ENCODE measurements around the gene TNS1.

TNS1 gene

DNA sequence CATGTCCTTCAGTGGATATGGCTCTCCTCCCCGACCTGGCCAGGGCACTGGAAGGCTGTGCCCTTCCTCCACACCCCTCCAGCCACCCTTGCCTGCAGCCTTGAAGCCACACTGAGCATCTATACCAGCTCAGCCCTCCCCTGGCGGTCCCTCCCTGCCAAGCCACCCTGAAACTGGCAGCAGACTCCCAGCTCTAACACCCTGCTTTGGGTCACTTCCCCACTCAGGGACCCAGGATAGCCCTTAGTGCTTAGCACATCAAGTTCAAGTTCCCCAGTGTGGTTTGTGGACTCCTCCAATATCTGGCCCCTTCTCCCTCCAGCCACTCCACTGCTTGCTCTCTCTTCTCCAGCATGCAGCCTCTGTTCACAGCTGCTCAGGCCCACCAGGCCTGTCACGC lies 89.4 kb downstream of the TNS1 start:
- no peak for DNase-seq (ENCODE audit: low read depth, low spot score)

GRCh38 chr2:217912098-217913024 lies 90.4 kb downstream of the TNS1 start:
- DNase-seq (ENCODE audit: low read depth, low spot score), result no peak

DNA sequence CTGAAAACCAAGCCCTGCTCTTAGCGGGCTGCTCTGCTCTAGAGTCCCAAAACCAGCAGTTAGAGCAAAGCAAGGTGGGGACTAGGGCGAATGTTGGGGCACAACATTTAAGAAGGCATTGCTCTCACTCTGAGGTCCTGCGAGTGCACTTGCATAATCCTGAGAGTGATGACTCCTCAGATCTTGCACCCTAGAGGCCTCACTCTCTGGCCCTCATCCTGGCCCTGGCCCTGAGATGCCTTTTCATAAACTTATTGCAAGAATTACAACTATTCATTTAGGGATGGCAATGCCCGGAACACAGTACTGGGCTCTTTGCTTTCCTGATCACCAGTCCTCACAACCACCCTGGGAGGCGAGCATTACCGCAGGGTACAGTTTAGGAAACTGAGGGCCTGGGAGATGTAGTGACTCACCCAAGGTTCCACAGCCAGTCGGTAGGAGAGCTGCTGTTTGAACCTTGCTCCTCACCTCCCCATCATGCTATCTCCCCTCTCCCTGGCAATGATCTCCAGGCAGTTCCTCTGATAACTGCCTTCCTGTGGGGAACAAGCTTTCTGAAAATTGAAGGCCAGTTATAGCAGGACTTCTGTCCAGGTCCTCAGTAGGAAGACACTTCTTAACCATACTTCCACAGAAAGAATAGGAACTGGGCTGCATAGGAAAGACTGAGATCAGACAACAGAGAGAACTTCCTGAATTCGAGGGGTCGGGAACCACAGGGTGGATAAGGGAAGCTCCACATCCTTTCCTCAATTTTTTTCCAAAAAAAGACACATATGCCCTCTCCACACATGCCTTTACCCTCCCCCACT lies 91.3 kb downstream of the TNS1 start:
- no peak for DNase-seq (ENCODE audit: low read depth, low spot score)

DNA sequence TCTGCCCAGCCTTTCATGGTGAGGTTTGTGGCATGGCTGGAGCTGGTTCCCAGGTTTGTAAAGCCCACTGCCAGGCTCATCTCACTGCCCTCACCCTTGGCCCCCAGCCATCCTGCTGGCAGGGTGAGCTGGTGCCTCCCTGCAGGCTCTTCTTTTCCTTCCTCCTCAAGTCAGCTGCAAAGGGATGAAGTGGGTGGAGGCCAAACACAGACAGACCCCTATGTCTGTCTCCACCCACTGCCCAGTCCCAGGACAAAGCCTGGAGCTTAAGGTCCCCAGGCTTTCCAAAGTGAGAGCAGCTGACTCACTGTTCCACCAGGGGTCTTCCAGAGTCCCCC lies 92.0 kb downstream of the TNS1 start:
- no peak for DNase-seq (ENCODE audit: low read depth, low spot score)

DNA sequence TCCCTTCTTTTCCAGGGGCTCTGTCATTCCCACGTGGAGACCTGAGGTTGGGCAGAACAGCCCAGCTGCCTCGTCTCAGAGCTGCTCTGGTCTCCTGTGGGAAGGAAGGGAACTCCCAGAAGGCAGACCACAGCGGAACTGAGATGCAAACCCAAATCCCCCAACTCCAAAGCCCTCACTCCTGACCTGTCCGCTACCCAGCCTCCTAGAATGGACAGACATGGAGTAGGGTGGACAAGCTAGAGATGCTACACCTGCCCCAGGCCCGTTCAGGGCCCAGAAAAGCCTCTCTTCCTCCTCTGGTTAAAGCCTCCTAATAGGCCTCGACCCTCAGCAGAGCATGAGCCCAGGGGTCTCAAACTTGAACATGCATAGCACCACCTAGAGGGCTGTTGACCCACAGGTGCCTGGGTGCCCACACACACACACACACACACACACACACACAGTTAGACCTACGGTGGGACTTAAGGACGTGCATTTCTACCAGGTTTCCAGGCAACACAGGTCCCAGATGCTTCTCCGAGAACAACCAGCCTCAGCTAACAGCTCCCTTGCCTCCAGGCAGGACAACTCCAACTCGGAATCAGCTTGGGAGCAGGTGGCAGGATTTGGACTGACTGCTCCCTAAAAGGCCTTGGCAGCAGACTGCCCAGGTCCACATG lies 93.5 kb downstream of the TNS1 start:
- no peak for DNase-seq (ENCODE audit: low read depth, low spot score)

DNA sequence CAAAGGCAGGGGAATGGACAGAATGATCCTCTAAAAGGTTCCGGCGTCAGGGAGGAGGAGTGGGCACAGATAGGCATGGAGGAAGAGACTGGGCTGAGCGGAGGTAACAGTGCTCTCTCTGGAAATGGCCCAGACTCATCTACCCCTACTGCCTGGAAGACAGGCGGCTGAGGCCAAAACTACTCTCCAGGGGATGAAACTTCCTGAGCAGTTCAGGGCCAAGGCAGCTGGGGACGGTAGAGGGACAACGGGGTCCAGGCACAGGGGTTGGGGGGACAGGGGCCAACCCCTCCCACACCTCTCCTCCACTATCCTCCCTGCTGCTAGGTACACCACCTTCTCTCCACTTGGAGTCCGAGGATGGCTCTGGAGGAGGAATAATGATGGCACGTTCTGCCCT lies 94.3 kb downstream of the TNS1 start:
- DNase-seq (ENCODE audit: low read depth, low spot score), result no peak

DNA sequence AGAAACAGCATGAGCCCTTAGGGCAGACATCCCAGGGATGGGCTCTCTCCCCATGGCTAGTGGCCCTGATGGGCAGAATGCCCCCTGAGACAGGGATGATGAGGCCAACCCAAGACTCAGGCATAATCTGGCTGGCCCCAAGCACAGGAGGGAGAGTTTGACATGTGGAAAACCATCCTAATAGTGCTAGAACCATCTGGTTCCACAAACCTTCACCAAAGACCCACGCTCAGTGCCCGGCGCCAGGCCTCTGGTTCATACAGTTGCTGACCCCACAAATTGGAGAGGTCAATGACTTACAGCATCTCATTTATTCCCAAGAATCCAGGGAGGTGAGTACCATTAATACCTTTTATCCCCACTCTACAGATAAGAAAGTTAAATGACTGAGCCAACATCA lies 95.5 kb downstream of the TNS1 start:
- no peak for DNase-seq (ENCODE audit: low read depth, low spot score)

- no peak for DNase-seq (ENCODE audit: low read depth, low spot score)
These were observed 96.0 kb downstream of the TNS1 start for GRCh38 chr2:217906798-217907197.

GRCh38 chr2:217905896-217906295 lies 96.9 kb downstream of the TNS1 start:
- DNase-seq (ENCODE audit: low read depth, low spot score), result no peak

DNA sequence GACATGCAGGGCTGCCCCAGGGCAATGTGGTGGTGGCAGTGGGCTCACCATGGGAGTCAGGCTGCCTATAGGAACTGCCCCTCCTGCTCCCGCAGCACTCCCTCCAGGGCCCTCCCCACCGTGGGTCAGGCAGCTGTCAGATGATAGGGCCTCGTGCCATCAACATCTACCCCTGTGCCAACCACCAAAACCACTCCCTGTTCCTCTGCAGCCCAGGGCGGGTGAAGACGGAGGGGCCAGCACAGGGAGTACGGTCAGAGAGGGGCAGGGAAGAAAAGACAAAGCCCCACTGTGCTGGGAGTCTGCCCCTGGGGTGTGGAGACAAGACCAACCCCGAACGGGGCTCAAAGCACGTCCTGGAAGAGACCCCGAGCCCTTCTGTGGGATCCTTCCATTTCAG lies 97.4 kb downstream of the TNS1 start:
- DNase-seq (ENCODE audit: low read depth, low spot score), result no peak

DNA sequence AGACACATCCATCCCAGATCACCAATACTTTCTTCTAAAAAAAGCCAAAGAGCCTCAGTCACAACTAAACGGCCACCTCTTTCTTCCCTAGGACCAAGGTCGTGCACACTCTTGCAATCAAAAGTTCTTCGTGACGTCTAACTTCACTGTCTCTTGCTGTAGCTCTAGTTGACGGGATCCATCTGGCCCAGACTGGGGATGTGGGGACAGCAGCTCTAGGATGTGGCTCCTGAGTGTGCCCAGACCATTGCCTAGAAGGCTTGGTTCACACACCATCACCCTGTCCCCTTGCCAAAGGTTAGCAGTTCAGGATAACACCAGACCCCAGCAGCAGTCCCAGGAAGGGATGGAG lies 98.2 kb downstream of the TNS1 start:
- no peak for DNase-seq (ENCODE audit: low read depth, low spot score)

DNA sequence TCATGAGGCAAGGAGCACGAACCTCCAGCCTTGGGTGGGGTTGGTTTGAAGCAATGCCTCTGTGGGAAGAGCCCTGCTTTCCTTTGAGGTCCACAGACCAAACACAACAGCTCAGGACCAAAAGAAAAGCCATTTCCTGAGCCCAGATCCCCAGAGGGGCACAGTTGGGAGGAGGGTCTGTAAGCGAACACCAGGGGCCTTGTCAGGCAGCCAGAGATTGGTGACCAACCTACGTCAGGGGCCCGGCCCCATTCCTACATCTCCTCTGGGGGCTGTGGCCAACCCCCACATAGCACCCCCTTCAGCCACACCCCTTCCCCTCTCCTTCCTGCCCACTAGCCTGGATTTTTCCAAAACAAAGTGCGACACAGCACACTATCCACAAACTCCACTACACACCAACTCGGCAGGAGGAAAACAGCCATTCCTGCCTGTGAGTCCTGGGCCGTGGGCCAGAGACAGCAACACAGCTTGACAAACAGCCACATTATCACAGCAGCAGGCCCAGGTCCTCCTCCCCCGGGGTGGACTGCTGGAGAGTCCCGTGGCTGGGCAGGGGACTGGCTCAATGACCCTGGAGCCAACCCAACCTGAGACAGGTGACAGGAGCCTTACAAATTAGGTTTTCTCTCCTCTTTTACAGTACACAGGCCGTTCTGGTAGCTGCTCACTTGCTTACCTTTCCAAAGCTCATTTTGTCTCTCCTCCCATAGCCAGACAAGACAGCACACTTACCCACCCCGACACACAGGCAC lies 98.8 kb downstream of the TNS1 start:
- DNase-seq (ENCODE audit: low read depth, low spot score), result no peak

GRCh38 chr2:217903142-217903858 lies 99.5 kb downstream of the TNS1 start:
- DNase-seq (ENCODE audit: low read depth, low spot score), result no peak

- DNase-seq (ENCODE audit: low read depth, low spot score), result no peak
These were observed 100.2 kb downstream of the TNS1 start for GRCh38 chr2:217902379-217903141.

- DNase-seq (ENCODE audit: low read depth, low spot score), result no peak
These were observed 100.9 kb downstream of the TNS1 start for GRCh38 chr2:217901835-217902378.

DNA sequence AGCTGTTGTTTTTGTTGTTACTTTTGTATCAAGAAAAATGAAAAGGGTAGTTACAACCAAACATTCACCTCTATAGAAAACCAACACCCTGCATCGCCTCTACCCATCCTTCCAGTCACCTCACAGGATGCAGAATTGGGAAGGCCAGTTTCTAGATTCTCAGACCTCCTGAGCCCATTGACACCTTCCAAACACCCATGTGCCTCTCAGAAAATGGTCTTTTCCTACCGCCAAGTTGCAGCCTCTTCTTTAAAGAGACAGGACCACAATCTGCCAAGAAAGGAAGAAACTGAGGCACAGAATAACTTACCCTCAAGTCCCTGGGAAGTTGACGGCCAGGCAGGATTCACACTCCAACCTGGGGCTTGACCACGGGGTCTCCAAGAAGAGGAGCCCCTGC lies 101.4 kb downstream of the TNS1 start:
- DNase-seq (ENCODE audit: low read depth, low spot score), result no peak

DNA sequence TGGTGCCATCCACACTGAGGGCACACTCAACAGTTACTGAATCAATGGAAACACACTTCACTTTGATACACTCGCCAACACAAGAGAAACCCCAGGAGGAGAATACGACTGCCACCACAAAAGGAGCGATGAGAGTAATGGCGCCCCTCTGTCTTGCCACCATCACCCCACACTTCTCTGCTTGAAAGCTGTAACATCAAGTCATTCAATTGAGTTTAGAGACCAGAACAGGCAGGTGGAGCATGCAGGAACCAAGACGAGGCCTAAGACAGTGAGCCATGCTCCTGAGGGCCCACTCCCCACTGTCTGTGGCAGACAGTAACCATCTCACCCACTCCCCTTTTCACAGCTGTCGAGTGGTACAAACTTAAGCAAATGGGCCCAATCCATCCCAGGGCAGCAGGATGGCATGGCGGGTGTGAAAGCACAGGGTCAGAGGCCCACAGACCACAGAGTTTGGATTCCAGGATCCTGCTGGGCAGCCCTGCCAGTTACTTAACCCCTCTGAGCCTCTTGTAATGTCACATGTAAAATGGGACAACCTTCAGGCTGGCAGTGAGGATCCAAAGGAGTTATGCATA lies 101.9 kb downstream of the TNS1 start:
- DNase-seq (ENCODE audit: low read depth, low spot score), result no peak

GRCh38 chr2:217900010-217900779 lies 102.6 kb downstream of the TNS1 start:
- DNase-seq (ENCODE audit: low read depth, low spot score), result no peak

Data from brain pericyte (primary cell).